Measurements from ENCODE around the gene PGBD5.

PGBD5 gene

DNA sequence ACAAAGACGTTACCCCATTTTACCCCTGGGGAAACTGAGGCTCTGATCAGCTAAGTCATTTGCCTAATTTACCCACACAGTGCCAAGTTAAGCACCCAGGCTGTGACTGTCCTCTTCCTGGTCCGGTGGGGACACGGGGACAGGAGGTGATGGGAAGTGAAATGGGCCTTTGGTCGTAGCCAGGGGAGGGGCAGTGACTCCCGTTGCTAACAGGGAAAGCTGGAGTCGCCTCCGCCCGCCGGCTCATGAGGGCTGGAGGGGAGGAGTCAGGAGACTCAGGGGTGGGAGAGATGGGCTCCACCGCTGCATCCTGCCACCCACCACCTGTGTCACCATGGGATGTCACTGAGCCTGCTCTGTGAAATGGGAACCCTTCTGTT lies 139.3 kb downstream of the PGBD5 start:
- Histone ChIP-seq H3K36me3 (ENCODE audit: control insufficient read depth, insufficient read depth, low read length) (no peaks in the 10 kb centered on the region), H3K9me3 (ENCODE audit: control insufficient read depth, low read length) (no peaks in the 10 kb centered on the region), H3K27ac (ENCODE audit: insufficient read depth, low read length, poor library complexity, severe bottlenecking) (no peak overlapping the region), H3K4me3 (ENCODE audit: insufficient read depth, low read depth, low read length, poor library complexity, severe bottlenecking) (no peak overlapping the region), H3K4me1 (ENCODE audit: control insufficient read depth, insufficient read depth, low read length, poor library complexity, severe bottlenecking) (no peaks in the 10 kb centered on the region), H3K27me3 (replicated peaks; ENCODE audit: control insufficient read depth, insufficient read depth, low read length, poor library complexity, severe bottlenecking) (no peaks in the 10 kb centered on the region)
- no peak for DNase-seq

DNA sequence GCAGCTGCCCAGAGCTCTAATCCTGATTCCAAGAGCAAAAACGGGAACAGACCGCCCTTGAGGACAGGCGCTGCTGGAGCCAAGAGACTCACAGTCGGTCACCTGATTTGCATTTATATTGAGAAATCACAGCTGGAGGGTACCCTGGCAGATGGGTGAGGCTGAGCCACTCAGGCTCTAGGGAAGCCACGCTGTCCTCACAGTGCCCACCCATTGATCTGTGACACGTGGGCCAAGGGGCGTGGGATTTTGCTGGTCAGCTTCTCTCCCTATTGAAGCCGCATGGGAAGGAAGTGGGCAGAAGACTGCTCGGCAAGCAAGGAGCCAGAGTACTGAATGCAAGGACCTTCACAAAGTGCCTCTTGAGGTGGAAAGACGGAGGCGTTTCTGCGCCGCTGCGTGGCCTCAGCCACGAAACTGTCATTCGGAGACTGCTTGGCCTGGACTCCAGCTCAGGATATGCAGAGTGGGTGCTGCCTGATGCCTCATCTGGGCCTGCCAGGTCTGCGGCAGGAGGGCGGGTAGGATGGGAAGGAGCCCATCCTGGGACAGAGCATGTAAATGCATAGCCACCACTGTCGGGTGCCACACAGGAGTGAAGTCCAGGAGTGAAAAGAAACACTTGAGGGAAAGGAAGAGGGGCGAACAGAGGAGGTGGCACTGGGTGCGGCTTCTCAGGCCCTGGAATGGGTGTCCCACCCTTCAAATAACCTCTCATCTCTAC lies 139.8 kb downstream of the PGBD5 start:
- Histone ChIP-seq H3K27me3 (replicated peaks; ENCODE audit: control insufficient read depth, insufficient read depth, low read length, poor library complexity, severe bottlenecking) (no peaks in the 10 kb centered on the region), H3K4me1 (ENCODE audit: control insufficient read depth, insufficient read depth, low read length, poor library complexity, severe bottlenecking) (no peaks in the 10 kb centered on the region), H3K4me3 (ENCODE audit: insufficient read depth, low read depth, low read length, poor library complexity, severe bottlenecking) (no peak overlapping the region), H3K27ac (ENCODE audit: insufficient read depth, low read length, poor library complexity, severe bottlenecking) (no peak overlapping the region), H3K9me3 (ENCODE audit: control insufficient read depth, low read length) (no peaks in the 10 kb centered on the region), H3K36me3 (ENCODE audit: control insufficient read depth, insufficient read depth, low read length) (no peaks in the 10 kb centered on the region)
- no peak for DNase-seq

DNA sequence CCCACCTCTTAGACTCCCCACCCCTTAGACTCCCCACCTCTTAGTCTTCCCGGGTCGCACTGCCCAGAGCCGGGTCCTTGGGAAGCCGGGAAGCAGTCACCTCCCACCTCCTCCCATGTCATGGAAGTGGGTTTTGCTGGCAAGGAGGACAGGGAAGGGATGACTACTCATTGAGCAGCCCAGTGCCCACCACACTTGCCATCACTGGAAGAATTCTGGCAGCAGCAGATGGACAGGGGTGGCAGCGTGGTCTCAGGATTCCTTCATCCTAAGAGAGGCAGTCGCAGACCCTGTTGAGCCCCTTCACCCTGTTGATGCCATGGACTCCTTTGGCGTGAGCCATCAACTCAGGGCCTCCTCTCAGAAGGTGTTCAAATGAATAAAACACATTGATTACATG lies 140.8 kb downstream of the PGBD5 start:
- no peaks in the 10 kb centered on the region for H3K36me3 ChIP-seq (ENCODE audit: control insufficient read depth, insufficient read depth, low read length)
- DNase-seq, result no peak
- no peak overlapping the region for H3K27ac ChIP-seq (ENCODE audit: insufficient read depth, low read length, poor library complexity, severe bottlenecking)
- H3K4me1 ChIP-seq (ENCODE audit: control insufficient read depth, insufficient read depth, low read length, poor library complexity, severe bottlenecking), result no peaks in the 10 kb centered on the region
- H3K27me3 ChIP-seq (replicated peaks; ENCODE audit: control insufficient read depth, insufficient read depth, low read length, poor library complexity, severe bottlenecking), result no peaks in the 10 kb centered on the region
- H3K9me3 ChIP-seq (ENCODE audit: control insufficient read depth, low read length), result no peaks in the 10 kb centered on the region
- no peak overlapping the region for H3K4me3 ChIP-seq (ENCODE audit: insufficient read depth, low read depth, low read length, poor library complexity, severe bottlenecking)

DNA sequence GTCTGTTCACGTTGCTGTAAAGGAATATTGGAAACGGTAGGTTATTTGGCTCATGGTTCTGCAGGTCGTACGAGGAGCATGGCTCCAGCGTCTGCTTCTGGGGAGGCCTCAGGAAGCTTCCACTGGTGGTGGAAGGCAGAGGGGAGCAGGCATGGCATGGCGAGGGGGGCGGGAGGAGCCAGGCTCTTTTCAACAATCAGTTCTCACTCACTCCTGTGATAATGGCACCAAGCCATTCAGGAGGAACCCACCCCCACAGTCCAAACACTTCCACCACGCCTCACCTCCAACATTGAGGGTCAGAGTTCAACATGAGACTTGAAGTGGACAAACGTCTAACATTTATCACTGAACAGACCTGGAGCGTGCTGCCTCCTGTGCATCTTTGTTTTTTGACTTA lies 141.2 kb downstream of the PGBD5 start:
- Histone ChIP-seq H3K36me3 (ENCODE audit: control insufficient read depth, insufficient read depth, low read length) (no peaks in the 10 kb centered on the region), H3K27me3 (replicated peaks; ENCODE audit: control insufficient read depth, insufficient read depth, low read length, poor library complexity, severe bottlenecking) (no peaks in the 10 kb centered on the region), H3K27ac (ENCODE audit: insufficient read depth, low read length, poor library complexity, severe bottlenecking) (no peak overlapping the region), H3K4me3 (ENCODE audit: insufficient read depth, low read depth, low read length, poor library complexity, severe bottlenecking) (no peak overlapping the region), H3K9me3 (ENCODE audit: control insufficient read depth, low read length) (no peaks in the 10 kb centered on the region), H3K4me1 (ENCODE audit: control insufficient read depth, insufficient read depth, low read length, poor library complexity, severe bottlenecking) (no peaks in the 10 kb centered on the region)
- DNase-seq, result no peak

DNA sequence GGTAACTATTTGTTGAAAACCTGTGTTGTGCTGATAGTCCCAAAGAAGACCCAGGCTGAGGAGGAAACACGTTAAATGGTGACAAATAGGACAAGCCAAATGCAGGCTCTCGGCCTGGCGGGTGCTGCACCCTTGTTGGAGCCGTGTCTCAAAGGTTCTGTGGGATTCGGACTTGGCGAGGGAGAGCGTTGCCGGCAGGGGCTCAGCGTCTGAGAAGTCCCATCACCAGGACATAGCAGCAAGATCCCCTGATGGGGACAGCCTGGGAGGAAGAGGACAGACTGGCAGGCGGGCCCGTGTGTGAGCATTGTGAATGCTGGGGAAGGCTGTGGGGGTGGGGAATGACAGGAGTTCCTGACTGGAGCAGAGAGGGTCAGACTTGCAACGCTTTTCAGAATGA lies 142.5 kb downstream of the PGBD5 start:
- Histone ChIP-seq H3K4me3 (ENCODE audit: insufficient read depth, low read depth, low read length, poor library complexity, severe bottlenecking) (no peak overlapping the region), H3K36me3 (ENCODE audit: control insufficient read depth, insufficient read depth, low read length) (no peaks in the 10 kb centered on the region), H3K4me1 (ENCODE audit: control insufficient read depth, insufficient read depth, low read length, poor library complexity, severe bottlenecking) (no peaks in the 10 kb centered on the region), H3K27me3 (replicated peaks; ENCODE audit: control insufficient read depth, insufficient read depth, low read length, poor library complexity, severe bottlenecking) (no peaks in the 10 kb centered on the region), H3K9me3 (ENCODE audit: control insufficient read depth, low read length) (no peaks in the 10 kb centered on the region), H3K27ac (ENCODE audit: insufficient read depth, low read length, poor library complexity, severe bottlenecking) (no peak overlapping the region)
- DNase-seq, result no peak

DNA sequence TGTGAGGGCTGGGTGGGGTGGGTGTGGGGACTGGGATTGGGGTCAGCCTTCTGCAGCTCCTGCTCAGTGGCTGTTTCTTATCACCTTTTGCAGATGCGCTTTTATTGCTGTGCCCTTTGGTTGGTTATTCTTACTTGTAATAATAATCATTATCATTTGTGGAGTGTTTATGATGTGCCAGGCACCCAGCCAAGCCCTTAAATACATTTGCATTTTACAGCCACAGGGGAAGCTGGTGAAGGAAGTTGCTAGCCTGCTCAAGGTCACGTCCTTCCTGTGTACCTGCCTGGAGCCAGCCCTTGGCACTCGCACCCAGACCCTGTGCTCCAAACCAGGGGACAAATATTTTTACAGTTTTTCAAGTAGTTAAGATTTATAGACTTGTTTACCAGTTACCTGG lies 144.0 kb downstream of the PGBD5 start:
- no peaks in the 10 kb centered on the region for H3K9me3 ChIP-seq (ENCODE audit: control insufficient read depth, low read length)
- no peaks in the 10 kb centered on the region for H3K4me1 ChIP-seq (ENCODE audit: control insufficient read depth, insufficient read depth, low read length, poor library complexity, severe bottlenecking)
- H3K27me3 ChIP-seq (replicated peaks; ENCODE audit: control insufficient read depth, insufficient read depth, low read length, poor library complexity, severe bottlenecking), result no peaks in the 10 kb centered on the region
- no peak for DNase-seq
- no peaks in the 10 kb centered on the region for H3K36me3 ChIP-seq (ENCODE audit: control insufficient read depth, insufficient read depth, low read length)
- H3K27ac ChIP-seq (ENCODE audit: insufficient read depth, low read length, poor library complexity, severe bottlenecking), result no peak overlapping the region
- no peak overlapping the region for H3K4me3 ChIP-seq (ENCODE audit: insufficient read depth, low read depth, low read length, poor library complexity, severe bottlenecking)

DNA sequence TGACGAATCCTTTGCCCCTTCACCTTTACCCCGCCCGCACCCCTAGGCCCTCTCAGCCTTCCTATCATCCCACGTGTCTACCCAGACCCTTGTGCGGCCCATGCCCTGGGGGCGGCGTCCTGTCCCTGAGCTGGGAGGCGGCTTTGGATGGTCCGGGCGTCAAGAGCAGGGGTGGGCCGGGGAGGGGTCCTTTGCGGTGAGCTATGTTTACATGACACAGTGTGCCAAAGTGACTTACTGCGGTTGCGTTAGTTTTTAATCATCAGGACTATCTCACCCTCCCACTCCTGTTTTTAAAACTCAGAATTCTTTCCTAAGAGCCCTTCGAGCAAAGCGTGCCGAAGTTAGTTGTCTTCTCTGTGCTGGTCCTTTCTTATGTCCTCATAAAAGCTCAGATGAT lies 144.6 kb downstream of the PGBD5 start:
- H3K9me3 ChIP-seq (ENCODE audit: control insufficient read depth, low read length), result no peaks in the 10 kb centered on the region
- no peaks in the 10 kb centered on the region for H3K27me3 ChIP-seq (replicated peaks; ENCODE audit: control insufficient read depth, insufficient read depth, low read length, poor library complexity, severe bottlenecking)
- H3K4me1 ChIP-seq (ENCODE audit: control insufficient read depth, insufficient read depth, low read length, poor library complexity, severe bottlenecking), result no peaks in the 10 kb centered on the region
- DNase-seq, result no peak
- no peaks in the 10 kb centered on the region for H3K36me3 ChIP-seq (ENCODE audit: control insufficient read depth, insufficient read depth, low read length)
- no peak overlapping the region for H3K4me3 ChIP-seq (ENCODE audit: insufficient read depth, low read depth, low read length, poor library complexity, severe bottlenecking)
- no peak overlapping the region for H3K27ac ChIP-seq (ENCODE audit: insufficient read depth, low read length, poor library complexity, severe bottlenecking)

DNA sequence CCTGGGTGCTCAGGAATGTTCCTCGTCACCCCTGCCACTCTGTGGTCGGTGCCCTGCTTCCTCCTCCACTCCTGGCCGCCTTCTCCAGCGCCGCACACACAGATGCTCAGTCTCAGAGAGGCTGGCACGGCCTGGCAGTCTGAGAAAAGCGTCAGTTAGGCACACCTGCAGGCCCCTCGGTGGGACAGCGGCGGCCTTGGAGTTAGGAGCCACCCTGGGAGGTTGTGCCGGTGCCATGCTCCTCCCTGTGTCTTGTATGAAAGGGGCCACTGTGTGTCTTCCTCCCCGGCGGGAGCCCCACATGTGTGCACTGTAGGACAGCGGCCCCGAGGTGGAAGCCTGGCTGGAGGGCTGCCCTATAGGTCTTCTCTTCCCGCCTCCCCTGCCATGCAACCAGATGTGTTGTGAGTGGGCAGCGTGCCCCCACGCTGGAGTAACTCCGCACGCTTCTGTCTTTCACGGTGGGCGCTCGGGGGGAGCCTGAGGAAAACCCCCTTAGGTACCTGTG lies 145.2 kb downstream of the PGBD5 start:
- Histone ChIP-seq H3K27ac (ENCODE audit: insufficient read depth, low read length, poor library complexity, severe bottlenecking) (no peak overlapping the region), H3K4me3 (ENCODE audit: insufficient read depth, low read depth, low read length, poor library complexity, severe bottlenecking) (no peak overlapping the region), H3K9me3 (ENCODE audit: control insufficient read depth, low read length) (no peaks in the 10 kb centered on the region), H3K27me3 (replicated peaks; ENCODE audit: control insufficient read depth, insufficient read depth, low read length, poor library complexity, severe bottlenecking) (no peaks in the 10 kb centered on the region), H3K4me1 (ENCODE audit: control insufficient read depth, insufficient read depth, low read length, poor library complexity, severe bottlenecking) (no peaks in the 10 kb centered on the region), H3K36me3 (ENCODE audit: control insufficient read depth, insufficient read depth, low read length) (no peaks in the 10 kb centered on the region)
- DNase-seq, result no peak

DNA sequence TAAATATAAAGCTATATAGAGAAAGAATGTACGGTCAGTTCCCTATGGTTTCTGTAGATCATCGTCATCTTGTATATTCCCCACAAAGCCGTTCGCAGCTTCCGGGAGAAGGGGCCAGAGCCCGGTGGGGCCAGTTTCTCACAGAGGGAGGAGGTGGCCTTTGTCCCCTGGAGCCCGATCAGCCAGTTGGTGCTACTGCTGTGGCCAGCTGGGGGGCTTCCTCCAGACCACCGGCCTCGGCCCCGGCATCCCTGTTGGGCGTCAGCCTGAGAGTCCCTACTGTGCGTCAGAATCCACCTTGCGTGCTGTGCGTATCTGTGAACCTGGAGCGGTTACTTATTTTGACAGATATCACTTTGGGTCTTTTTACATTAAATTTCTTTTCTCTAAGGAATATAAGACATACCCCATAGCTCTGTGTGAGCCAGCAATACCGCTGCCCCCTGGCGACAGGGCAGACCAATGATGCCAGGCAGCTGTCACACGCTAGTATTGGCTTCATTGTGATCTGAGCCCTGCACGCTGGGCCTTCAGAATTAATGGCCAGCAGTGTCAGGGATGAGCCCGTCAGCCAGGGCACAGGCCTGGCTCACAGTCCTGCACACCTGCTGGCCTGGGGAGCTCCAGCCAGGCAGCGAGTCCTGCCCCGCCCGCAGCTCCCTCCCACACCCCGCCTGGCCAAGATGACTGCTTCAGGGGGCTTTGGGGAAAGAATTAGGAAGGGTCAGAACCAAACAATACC lies 145.9 kb downstream of the PGBD5 start:
- no peak for DNase-seq
- Histone ChIP-seq H3K36me3 (ENCODE audit: control insufficient read depth, insufficient read depth, low read length) (peaks cover 3% of the 10 kb centered on the region), H3K4me3 (ENCODE audit: insufficient read depth, low read depth, low read length, poor library complexity, severe bottlenecking) (no peak overlapping the region), H3K4me1 (ENCODE audit: control insufficient read depth, insufficient read depth, low read length, poor library complexity, severe bottlenecking) (no peaks in the 10 kb centered on the region), H3K27ac (ENCODE audit: insufficient read depth, low read length, poor library complexity, severe bottlenecking) (no peak overlapping the region), H3K9me3 (ENCODE audit: control insufficient read depth, low read length) (no peaks in the 10 kb centered on the region), H3K27me3 (replicated peaks; ENCODE audit: control insufficient read depth, insufficient read depth, low read length, poor library complexity, severe bottlenecking) (no peaks in the 10 kb centered on the region)

DNA sequence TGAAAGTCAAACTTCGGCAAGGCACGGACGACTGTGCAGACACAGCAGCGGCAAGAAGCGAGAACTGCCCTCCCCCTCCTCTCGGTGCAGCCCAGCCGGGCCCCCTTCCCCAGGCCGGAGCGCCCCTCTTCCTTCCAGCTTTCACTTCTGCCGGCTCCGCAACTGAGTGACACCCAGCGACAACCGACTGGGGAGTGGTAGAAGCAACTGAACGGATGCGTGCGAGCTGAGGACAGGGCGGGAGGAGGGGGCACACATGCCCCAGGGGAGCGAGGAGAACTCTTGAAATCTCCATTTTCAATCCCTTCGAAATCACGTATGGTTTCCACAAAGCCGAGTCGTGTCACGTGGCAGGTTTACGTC lies 146.6 kb downstream of the PGBD5 start:
- Histone ChIP-seq H3K36me3 (ENCODE audit: control insufficient read depth, insufficient read depth, low read length) (peaks cover 7% of the 10 kb centered on the region), H3K9me3 (ENCODE audit: control insufficient read depth, low read length) (no peaks in the 10 kb centered on the region), H3K27ac (ENCODE audit: insufficient read depth, low read length, poor library complexity, severe bottlenecking) (no peak overlapping the region), H3K27me3 (replicated peaks; ENCODE audit: control insufficient read depth, insufficient read depth, low read length, poor library complexity, severe bottlenecking) (no peaks in the 10 kb centered on the region), H3K4me1 (ENCODE audit: control insufficient read depth, insufficient read depth, low read length, poor library complexity, severe bottlenecking) (no peaks in the 10 kb centered on the region), H3K4me3 (ENCODE audit: insufficient read depth, low read depth, low read length, poor library complexity, severe bottlenecking) (no peak overlapping the region)
- DNase-seq, result no peak

Data from effector memory CD4-positive, alpha-beta T cell (primary cell).